Liver (tissue), 9 donors: Measurements from ENCODE around the gene ITGB6. TPM values are rescaled to one million over a fixed set of nuclear protein-coding genes. Genes with fewer than 3 reads are reported as not detected.
A peak's percentile ranks its signal among the peaks of the same experiment; 100 is the strongest.

Source experiments
- DNase-seq: peaks from one replicate; pipeline ENCODE4 v3.0.0-alpha.2; 2017; ENCODE audit warnings: low spot score
- H3K27ac ChIP-seq, 2 donors: one replicate each; pipeline ENCODE4 v1.7.0; 2013; ENCODE audit warnings: inconsistent platforms in 2 of 2, low read length in 2 of 2, control low read depth in 1 of 2, low read depth in 1 of 2, mild to moderate bottlenecking in 1 of 2
- H3K27me3 ChIP-seq, 4 donors: one replicate each; pipeline versions ENCODE4 v1.6.1 to v1.7.0; 2013; ENCODE audit warnings: low read length in 3 of 4, inconsistent platforms in 1 of 4, mild to moderate bottlenecking in 1 of 4, moderate library complexity in 1 of 4; ENCODE audit not compliant: control insufficient read depth in 4 of 4, insufficient read depth in 4 of 4
- H3K36me3 ChIP-seq, 4 donors: one replicate each; pipeline versions ENCODE4 v1.6.1 to v1.7.0; 2013; ENCODE audit warnings: low read length in 3 of 4, mild to moderate bottlenecking in 3 of 4, low read depth in 1 of 4, moderate library complexity in 1 of 4; ENCODE audit not compliant: control insufficient read depth in 4 of 4, insufficient read depth in 3 of 4
- H3K4me1 ChIP-seq, 4 donors: one replicate each; pipeline versions ENCODE4 v1.6.1 to v1.7.0; 2013; ENCODE audit warnings: low read length in 3 of 4, mild to moderate bottlenecking in 3 of 4, moderate library complexity in 1 of 4; ENCODE audit not compliant: control insufficient read depth in 4 of 4, insufficient read depth in 4 of 4
- H3K4me3 ChIP-seq, 3 donors: one replicate each; pipeline versions ENCODE4 v1.6.1 to v1.7.0; 2013; ENCODE audit warnings: low read length in 3 of 3, control low read depth in 1 of 3, low read depth in 1 of 3, mild to moderate bottlenecking in 1 of 3
- H3K9ac ChIP-seq, 2 donors: one replicate each; pipeline ENCODE4 v1.7.0; 2013; ENCODE audit warnings: low read length in 2 of 2, mild to moderate bottlenecking in 2 of 2, moderate library complexity in 2 of 2, control low read depth in 1 of 2, low read depth in 1 of 2
- H3K9me3 ChIP-seq, 4 donors: one replicate each; pipeline versions ENCODE4 v1.6.1 to v1.7.0; 2013; ENCODE audit warnings: low read length in 3 of 4; ENCODE audit not compliant: control insufficient read depth in 4 of 4
- ATF3 ChIP-seq: IDR thresholded peaks from 2 replicates; pipeline ENCODE4 v1.6.1; 2016; ENCODE audit warnings: antibody characterized with exemption
- EGR1 ChIP-seq, 2 donors: IDR thresholded peaks; 2 replicates each; pipeline ENCODE4 v1.6.1; 2016 to 2018; ENCODE audit warnings: antibody characterized with exemption in 2 of 2, low read depth in 2 of 2
- FOXA1 ChIP-seq: IDR thresholded peaks from 2 replicates; pipeline ENCODE4 v1.6.1; 2016; ENCODE audit warnings: antibody characterized with exemption
- FOXA2 ChIP-seq: IDR thresholded peaks from 2 replicates; pipeline ENCODE4 v1.6.1; 2016; ENCODE audit warnings: antibody characterized with exemption
- GABPA ChIP-seq, 2 donors: IDR thresholded peaks in 1 of 2; conservative IDR thresholded peaks in 1 of 2; 2 replicates each; pipeline ENCODE4 v1.6.1; 2016; ENCODE audit warnings: antibody characterized with exemption in 2 of 2, mild to moderate bottlenecking in 1 of 2, moderate library complexity in 1 of 2
- HNF4A ChIP-seq, 2 donors: conservative IDR thresholded peaks; 2 replicates each; pipeline ENCODE4 v1.6.1; 2016; ENCODE audit warnings: antibody characterized with exemption in 2 of 2, mild to moderate bottlenecking in 2 of 2
- HNF4G ChIP-seq: IDR thresholded peaks from 2 replicates; pipeline ENCODE4 v1.6.1; 2016; ENCODE audit warnings: antibody characterized with exemption
- JUND ChIP-seq, 2 donors: IDR thresholded peaks; 2 replicates each; pipeline ENCODE4 v1.6.1; 2016; ENCODE audit warnings: antibody characterized with exemption in 2 of 2
- MAX ChIP-seq: IDR thresholded peaks from 2 replicates; pipeline ENCODE4 v1.6.1; 2016; ENCODE audit warnings: antibody characterized with exemption
- NR2F2 ChIP-seq: IDR thresholded peaks from 2 replicates; pipeline ENCODE4 v1.6.1; 2016; ENCODE audit warnings: antibody characterized with exemption
- RAD21 ChIP-seq, 2 donors: IDR thresholded peaks; 2 replicates each; pipeline ENCODE4 v1.6.1; 2016; ENCODE audit warnings: antibody characterized with exemption in 2 of 2, mild to moderate bottlenecking in 2 of 2
- RXRA ChIP-seq, 2 donors: IDR thresholded peaks; 2 replicates each; pipeline ENCODE4 v1.6.1; 2017 to 2018; ENCODE audit warnings: antibody characterized with exemption in 2 of 2, mild to moderate bottlenecking in 1 of 2
- SP1 ChIP-seq: IDR thresholded peaks from 2 replicates; pipeline ENCODE4 v1.6.1; 2018; ENCODE audit warnings: antibody characterized with exemption, mild to moderate bottlenecking
- TAF1 ChIP-seq: conservative IDR thresholded peaks from 2 replicates; pipeline ENCODE4 v1.6.1; 2016; ENCODE audit warnings: antibody characterized with exemption, mild to moderate bottlenecking
- YY1 ChIP-seq: IDR thresholded peaks from 2 replicates; pipeline ENCODE4 v1.6.1; 2016; ENCODE audit warnings: antibody characterized with exemption, mild to moderate bottlenecking
- ZBTB33 ChIP-seq: IDR thresholded peaks from 2 replicates; pipeline ENCODE4 v1.6.1; 2016; ENCODE audit warnings: antibody characterized with exemption
- WGBS: extraction: QIAGEN DNeasy Blood & Tissue Kit; methylation state at CpG from one replicate; pipeline ENCODE4 v1.1.7; 2013; 5-methylcytosine and 5-hydroxymethylcytosine counted together
- polyA plus RNA-seq, 2 donors: library from polyadenylated mRNA; stranded (reverse) in 1 of 2; unstranded in 1 of 2; fragments of 200-250 nt in 1 of 2; fragments of >200 nt in 1 of 2; fragmentation: Nextera tagmentation in 1 of 2; extraction: Ambion mirVana in 1 of 2; gene quantifications; one replicate each; pipeline versions ENCODE4 v1.2.1 to v1.2.3, GENCODE V29; 2013 to 2015
- total RNA-seq, 2 donors: library from RNA; depleted of rRNA; stranded (reverse); fragments of >200 nt; gene quantifications; one replicate each; pipeline ENCODE4 v1.2.3, GENCODE V29; 2014
- TF ChIP-seq, protein P1 (sequence below): IDR thresholded peaks from 2 replicates; pipeline ENCODE4 v1.6.1; 2016; ENCODE audit warnings: antibody characterized with exemption, mild to moderate bottlenecking
- TF ChIP-seq, protein P2 (sequence below): fragments of 150-350 bp; IDR thresholded peaks from 2 replicates; pipeline ENCODE4 v1.5.1; 2017; ENCODE audit warnings: improper control_type of control experiment, low read depth, low read length; ENCODE audit not compliant: missing input control
- donor health status: healthy.
- donor health status: healthy.
- donor health status: healthy.
- donor health status: healthy.
- donor health status: healthy.

ITGB6 gene
- total and polyA plus RNA-seq, 4 donors, result 0.03 to 0.10 (median 0.08) TPM; not detected in 1

GRCh38 chr2:160208655-160209515 is 8.8 kb upstream of the ITGB6 start:
- Histone ChIP-seq H3K9me3 (no peaks in the 10 kb centered on the region), H3K36me3 (no peaks in the 10 kb centered on the region), H3K27ac (no peak overlapping the region), H3K27me3 (no peaks in the 10 kb centered on the region), H3K9ac (no peak overlapping the region), H3K4me3 (no peak overlapping the region), H3K4me1 (peaks cover 0 to 3% (median 0%) of the 10 kb centered on the region in 4 donors)
- 89% methylated on average over 11 of the region's 11 CpGs for WGBS
- DNase-seq, result no peak
- TF ChIP-seq EGR1 (IDR thresholded peaks at IDR 0.05; ENCODE audit: low read depth in 2 of 2), result no peak
- no peak for TF ChIP-seq MAX
- no peak for TF ChIP-seq FOXA1
- no peak for TF ChIP-seq ZBTB33
- no peak for TF ChIP-seq GABPA (IDR thresholded peaks at IDR 0.05 in 1 of 2, conservative IDR thresholded peaks at IDR 0.05 in 1 of 2)
- no peak for TF ChIP-seq SP1

DNA sequence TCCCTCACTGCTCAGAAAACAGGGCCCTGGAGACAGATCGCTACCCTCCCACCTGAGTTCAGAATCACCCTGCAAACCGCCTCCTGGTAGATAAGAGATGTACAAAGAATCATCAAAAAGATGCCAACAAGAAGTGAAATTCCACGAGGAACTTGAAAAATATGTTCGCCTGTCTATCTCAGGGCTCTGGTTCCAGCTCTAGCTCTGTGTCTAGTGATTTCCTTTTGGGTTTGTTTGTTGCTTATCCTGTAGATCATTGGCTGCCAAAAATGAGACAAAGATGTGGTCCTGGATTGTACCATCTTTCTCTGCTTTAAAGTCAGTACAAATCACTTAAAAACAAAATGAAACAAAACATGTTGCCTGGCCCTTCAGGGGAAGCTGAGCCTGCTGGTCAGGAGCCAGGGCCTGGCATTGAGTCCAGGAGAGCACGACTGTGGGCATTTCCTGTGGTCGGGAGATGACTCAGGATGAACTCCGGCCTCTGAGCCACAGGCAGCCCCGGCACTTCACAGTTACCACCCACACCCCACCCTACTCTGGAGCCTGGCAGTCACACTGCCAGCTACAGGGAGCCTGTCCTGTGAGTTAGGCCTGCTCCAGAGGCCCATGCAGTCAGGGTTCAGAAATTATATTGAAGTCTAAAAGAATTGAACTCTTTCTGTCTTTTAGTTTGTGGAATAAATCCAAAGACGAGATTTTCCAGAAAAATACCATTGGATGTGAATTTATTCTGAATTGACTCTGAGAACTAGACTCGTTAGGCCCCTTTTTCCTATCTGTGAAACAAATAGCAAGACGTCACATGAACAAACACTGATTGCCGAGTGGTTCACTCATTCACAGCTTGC is 8.0 kb upstream of the ITGB6 start:
- no peaks in the 10 kb centered on the region for H3K36me3 ChIP-seq
- 53% methylated on average over 12 of the region's 12 CpGs for WGBS
- TF ChIP-seq JUND (IDR thresholded peaks at IDR 0.05) (peak in 1 of 2 donors; percentile 56), ZBTB33 (no peak), HNF4A (conservative IDR thresholded peaks at IDR 0.05) (peak; percentile 36 to 65), SP1 (peak; percentile 44), FOXA1 (no peak), HNF4G (no peak), FOXA2 (no peak), ATF3 (no peak), EGR1 (IDR thresholded peaks at IDR 0.05; ENCODE audit: low read depth in 2 of 2) (no peak), NR2F2 (no peak), RAD21 (IDR thresholded peaks at IDR 0.05) (no peak), RXRA (IDR thresholded peaks at IDR 0.05) (no peak), MAX (no peak), GABPA (IDR thresholded peaks at IDR 0.05 in 1 of 2, conservative IDR thresholded peaks at IDR 0.05 in 1 of 2) (no peak), YY1 (no peak), TAF1 (no peak)
- TF ChIP-seq, protein P1, sequence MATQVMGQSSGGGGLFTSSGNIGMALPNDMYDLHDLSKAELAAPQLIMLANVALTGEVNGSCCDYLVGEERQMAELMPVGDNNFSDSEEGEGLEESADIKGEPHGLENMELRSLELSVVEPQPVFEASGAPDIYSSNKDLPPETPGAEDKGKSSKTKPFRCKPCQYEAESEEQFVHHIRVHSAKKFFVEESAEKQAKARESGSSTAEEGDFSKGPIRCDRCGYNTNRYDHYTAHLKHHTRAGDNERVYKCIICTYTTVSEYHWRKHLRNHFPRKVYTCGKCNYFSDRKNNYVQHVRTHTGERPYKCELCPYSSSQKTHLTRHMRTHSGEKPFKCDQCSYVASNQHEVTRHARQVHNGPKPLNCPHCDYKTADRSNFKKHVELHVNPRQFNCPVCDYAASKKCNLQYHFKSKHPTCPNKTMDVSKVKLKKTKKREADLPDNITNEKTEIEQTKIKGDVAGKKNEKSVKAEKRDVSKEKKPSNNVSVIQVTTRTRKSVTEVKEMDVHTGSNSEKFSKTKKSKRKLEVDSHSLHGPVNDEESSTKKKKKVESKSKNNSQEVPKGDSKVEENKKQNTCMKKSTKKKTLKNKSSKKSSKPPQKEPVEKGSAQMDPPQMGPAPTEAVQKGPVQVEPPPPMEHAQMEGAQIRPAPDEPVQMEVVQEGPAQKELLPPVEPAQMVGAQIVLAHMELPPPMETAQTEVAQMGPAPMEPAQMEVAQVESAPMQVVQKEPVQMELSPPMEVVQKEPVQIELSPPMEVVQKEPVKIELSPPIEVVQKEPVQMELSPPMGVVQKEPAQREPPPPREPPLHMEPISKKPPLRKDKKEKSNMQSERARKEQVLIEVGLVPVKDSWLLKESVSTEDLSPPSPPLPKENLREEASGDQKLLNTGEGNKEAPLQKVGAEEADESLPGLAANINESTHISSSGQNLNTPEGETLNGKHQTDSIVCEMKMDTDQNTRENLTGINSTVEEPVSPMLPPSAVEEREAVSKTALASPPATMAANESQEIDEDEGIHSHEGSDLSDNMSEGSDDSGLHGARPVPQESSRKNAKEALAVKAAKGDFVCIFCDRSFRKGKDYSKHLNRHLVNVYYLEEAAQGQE, result no peak
- TF ChIP-seq, protein P2, sequence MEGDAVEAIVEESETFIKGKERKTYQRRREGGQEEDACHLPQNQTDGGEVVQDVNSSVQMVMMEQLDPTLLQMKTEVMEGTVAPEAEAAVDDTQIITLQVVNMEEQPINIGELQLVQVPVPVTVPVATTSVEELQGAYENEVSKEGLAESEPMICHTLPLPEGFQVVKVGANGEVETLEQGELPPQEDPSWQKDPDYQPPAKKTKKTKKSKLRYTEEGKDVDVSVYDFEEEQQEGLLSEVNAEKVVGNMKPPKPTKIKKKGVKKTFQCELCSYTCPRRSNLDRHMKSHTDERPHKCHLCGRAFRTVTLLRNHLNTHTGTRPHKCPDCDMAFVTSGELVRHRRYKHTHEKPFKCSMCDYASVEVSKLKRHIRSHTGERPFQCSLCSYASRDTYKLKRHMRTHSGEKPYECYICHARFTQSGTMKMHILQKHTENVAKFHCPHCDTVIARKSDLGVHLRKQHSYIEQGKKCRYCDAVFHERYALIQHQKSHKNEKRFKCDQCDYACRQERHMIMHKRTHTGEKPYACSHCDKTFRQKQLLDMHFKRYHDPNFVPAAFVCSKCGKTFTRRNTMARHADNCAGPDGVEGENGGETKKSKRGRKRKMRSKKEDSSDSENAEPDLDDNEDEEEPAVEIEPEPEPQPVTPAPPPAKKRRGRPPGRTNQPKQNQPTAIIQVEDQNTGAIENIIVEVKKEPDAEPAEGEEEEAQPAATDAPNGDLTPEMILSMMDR, result no peak
- no peaks in the 10 kb centered on the region for H3K9me3 ChIP-seq
- H3K4me1 ChIP-seq, result peaks cover 0 to 3% (median 0%) of the 10 kb centered on the region in 4 donors
- no peak overlapping the region for H3K4me3 ChIP-seq
- no peak for DNase-seq
- H3K9ac ChIP-seq, result no peak overlapping the region
- peak overlapping the region in 1 of 2 donors; percentile 16 for H3K27ac ChIP-seq
- no peaks in the 10 kb centered on the region for H3K27me3 ChIP-seq
